GM19238 (cell line): ENCODE data around the gene FOXC1.
A peak's percentile ranks its signal among the peaks of the same experiment; 100 is the strongest.

Source experiments
- DNase-seq: peaks from one replicate; pipeline ENCODE4 v3.0.0; 2011; ENCODE audit warnings: low spot score; ENCODE audit not compliant: insufficient read length

FOXC1 gene

GRCh38 chr6:1609648-1610496, at the start of gene FOXC1:
Gene FOXC1, plus strand, starts transcription at chr6:1609915. Its CDS starts 531 bp downstream, at chr6:1610446.
- peak; percentile 88 for DNase-seq

DNA sequence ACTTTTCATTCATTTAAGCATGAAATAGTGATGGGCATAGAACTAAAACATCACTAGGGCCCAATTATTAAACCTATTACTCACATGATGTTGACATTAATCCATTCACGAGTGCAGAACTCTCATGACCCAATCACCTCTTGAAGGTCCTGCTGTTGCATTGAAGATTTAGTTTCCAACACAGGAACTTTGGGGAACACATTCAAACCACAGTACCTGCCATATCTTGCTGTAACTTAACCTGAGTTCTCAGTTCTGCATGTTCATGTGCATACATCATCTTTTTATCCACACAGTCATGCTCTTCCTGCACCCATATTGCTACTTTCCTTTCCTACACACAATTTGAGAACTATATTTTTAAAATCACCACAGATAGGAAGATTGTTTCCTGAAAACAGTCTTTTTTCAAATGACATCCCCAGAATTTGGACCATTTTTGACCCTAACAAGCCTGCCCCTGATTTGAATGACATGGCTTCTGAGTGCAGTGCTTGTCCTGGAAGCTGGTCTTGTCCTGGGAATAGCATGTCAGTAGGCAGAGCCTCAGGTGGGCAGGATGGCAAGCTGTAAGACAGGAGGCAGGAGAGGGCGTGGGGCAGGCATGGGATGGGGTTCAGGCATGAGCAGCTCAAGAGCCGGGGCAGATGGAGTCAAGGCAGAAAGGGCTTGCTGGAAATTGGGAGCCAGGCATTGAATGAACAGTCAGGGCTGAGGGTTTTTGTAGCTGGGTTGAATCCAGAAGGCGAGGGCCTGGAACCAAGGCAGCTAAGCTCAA, 49.2 kb upstream of the FOXC1 start:
- no peak for DNase-seq

- no peak for DNase-seq
Observed at GRCh38 chr6:1561355-1561754, 48.4 kb upstream of the FOXC1 start.

DNA sequence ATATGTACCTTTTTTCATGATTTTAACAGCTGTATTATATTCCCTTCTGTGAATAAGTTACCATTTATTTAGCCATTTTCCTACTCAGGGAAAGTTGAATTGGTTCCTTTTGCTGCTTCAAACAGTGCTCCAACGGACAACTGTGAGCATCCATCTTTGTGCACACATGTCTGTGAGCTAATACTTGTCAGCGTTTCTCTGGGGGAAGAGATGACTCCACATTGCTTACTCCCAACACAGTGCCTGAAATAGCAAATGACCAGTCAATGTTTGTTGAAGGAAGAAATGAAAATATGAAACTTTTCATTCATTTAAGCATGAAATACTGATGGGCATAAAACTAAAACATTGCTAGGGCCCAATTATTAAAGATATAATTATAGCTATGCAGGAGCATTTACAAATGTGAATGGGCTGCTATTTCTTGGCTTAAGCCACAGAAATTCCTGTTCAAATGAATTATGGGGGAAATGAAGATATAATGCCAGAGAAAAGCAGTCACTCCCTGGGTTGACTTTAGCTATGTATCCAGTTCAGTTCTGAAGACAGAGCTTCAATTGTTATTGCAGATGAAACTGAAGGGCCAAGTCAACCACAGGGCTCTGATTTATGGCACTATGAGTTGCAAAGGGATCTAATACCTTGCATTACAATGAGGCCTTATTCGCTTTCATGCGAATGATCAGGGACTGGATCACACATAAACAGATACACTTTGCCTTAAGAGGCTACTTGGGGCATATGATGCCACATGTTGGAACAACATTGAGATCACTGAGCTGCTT, 47.4 kb upstream of the FOXC1 start:
- no peak for DNase-seq

- no peak for DNase-seq
Observed at GRCh38 chr6:1569377-1569776, 40.3 kb upstream of the FOXC1 start.

DNA sequence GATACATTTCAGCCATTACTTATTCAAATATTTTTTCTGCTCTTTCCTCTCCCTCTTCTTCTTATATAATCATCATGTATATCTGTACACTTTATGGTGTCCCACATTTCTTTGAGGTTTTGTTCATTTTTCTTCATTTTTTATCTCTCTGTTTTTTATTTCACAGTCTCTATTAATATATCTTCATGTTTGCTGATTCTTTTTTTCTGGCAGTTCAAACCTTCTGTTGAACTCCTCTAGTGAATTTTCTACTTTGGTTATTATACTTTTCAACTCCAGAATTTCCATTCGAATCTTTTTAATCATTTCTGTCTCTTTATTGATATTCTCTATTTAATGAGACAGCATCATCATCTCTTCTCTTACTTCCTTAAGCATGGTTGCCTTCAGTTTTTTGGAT, 38.9 kb upstream of the FOXC1 start:
- DNase-seq: no peak

DNA sequence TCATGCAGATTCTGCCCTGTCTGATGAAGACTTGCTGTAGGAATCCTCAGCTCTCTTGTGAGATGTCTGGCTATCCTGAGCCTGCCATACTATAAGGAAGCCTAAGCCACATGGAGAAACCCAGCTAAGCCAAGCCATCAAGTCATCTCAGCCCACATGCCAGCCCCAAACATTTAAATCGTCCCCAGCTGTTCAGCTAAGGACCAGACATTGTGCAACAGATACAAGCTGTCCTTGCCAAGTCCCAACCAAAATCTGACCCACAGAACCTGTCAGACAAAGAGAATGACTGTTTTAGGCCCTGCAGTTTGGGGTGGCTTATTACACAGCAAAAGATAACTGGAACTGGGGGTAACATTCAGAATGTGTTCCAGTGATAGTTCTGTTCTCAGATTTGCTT, 36.8 kb upstream of the FOXC1 start:
- DNase-seq: no peak

GRCh38 chr6:1574083-1574761, 35.5 kb upstream of the FOXC1 start:
- DNase-seq: no peak

- no peak for DNase-seq
Observed at GRCh38 chr6:1574890-1575209, 34.9 kb upstream of the FOXC1 start.

DNA sequence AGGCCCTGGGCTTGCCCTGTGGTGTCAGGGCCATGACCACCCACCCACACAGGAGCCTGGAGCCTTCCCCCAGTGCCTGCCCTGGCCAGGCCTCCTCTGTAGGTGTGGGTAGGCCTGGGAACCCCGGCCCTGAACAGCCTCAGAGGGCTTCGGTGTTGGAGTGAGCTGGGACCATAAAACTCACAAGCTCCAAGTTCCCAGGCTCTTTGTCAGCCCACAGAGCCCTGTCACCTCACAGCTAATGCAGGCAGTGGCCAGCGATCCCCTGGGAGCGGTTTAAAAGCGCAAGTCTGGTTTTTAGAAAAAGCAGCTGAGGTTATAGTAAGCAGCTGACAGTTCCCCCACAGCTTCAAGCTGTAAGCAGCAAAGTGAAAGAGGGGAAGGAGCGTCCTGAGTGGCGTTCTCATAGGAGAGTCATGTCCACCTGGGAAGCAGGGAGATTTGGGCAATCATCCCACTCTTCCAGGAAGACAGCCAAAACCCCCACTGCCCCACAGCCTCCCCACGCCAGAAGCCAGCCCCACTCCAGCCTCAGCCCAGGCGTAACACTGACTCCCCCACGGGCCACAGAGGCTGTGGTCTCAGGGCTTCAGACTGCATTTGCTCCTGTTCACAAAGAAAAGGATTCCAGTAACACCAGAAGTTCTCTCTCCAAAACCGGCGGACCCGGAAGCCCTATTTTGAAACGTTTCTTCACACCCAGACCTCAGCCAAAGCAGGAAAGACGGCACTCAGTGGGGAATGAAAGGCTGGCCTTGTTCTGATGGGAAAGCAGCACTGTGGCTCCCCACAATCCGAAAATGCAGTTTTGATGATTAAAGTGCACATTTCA, 34.3 kb upstream of the FOXC1 start:
- DNase-seq: no peak

GRCh38 chr6:1576166-1576565, 33.5 kb upstream of the FOXC1 start:
- DNase-seq: no peak

- DNase-seq: no peak
Observed at GRCh38 chr6:1576711-1577110, 33.0 kb upstream of the FOXC1 start.

DNA sequence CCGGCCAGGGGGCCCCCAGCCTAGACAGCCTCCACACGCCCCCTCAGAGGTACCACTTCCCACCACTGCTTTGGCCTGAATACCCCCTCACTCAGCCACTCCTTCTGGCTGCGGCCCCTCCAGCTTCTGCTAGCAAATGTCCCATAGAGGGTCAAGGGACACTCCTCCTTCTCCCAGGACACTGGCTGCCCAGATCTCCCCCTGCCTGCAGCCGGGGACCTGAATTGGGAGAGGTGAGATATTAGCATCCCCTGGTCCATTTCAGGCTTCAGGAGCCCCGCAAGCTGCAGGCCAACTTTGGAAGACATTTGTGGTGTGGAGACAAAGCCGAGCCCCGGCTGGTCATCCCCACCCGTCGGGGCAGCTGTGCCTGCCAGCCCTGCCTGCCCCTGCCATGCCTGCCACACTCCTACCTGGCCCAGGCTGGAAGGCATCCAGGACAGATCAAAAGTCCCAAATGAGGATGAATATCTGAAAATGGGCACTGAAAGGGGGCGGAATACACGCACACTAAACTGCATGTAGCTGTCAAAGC, 32.5 kb upstream of the FOXC1 start:
- no peak for DNase-seq

- DNase-seq: no peak
Observed at GRCh38 chr6:1577896-1578745, 31.6 kb upstream of the FOXC1 start.

- no peak for DNase-seq
Observed at GRCh38 chr6:1579096-1579495, 30.6 kb upstream of the FOXC1 start.

GRCh38 chr6:1580109-1580508, 29.6 kb upstream of the FOXC1 start:
- DNase-seq: no peak

DNA sequence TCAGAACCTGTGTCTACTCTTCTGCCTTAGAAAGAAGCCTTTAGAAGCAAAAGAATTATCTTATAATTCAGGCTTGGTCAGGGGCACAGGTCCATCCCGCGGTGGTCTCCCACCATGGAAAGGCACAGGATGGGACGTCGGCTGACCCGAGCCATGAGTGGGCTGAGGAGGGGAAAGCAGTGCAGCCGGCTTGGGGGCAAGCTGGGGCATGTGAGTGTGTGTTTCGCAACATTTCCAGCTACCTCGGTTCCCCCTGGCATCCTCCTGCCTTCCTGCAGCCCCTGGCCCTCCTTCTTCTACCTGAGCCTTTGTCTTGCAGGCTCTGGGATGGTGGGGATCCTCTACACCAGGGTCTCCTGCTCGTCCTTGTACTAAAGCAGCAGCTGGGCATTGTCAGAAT, 29.1 kb upstream of the FOXC1 start:
- DNase-seq: no peak

GRCh38 chr6:1581120-1581991, 28.4 kb upstream of the FOXC1 start:
- DNase-seq: no peak
